HG03469 (cell line): ENCODE measurements around the gene STX12.

Experiments
- ATAC-seq: cut with Tn5 transposase; IDR thresholded peaks from one replicate; pipeline ENCODE4 v1.9.1; 2021; ENCODE audit warnings: mild to moderate bottlenecking, moderate library complexity, moderate number of reproducible peaks; ENCODE audit not compliant: unreplicated experiment

Gene STX12

DNA sequence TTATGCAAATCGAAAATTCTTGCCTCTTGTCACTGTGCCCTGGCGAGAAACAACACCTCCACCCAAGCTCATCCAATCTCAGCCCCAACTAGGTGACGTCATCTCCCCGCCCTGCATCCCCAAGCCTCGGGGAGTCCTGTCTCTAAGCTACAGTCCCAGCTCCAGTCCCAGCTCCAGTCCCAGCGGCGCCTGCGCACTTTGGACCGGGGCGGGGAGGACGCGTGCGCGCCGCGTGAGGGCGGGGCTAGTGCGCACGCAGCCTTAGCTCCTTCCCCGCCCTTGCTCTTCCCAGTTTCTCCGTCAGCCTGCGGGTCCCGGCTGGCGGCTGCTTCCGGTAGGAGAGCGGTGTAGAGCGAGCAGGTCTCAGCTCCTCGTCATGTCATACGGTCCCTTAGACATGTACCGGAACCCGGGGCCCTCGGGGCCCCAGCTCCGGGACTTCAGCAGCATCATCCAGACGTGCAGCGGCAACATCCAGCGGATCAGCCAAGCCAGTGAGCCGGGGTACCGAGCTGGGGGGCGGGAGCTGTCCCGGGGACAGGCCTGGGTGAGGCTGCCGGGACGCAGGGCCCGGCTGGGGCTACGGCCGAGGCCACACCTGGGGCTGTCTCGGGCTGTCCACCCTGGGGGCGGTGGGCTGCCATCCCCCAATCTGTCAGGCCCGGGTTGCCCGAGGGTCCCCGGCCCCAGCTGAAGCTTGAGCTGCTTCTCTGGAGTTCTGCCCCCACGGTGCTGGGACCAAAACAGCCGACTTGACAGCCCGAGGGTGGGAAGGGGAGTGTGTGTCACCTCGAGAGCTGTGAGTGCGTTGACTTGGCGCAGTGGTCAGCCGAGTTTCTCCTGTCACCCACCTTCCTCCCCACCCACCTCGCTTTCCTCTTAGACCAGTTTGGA, at the start of gene STX12:
Gene STX12 (plus strand): TSS at position 288 of the 894 bp plus-strand sequence. CDS start 89 bp downstream, at position 377.
- ATAC-seq: peak; percentile 79

DNA sequence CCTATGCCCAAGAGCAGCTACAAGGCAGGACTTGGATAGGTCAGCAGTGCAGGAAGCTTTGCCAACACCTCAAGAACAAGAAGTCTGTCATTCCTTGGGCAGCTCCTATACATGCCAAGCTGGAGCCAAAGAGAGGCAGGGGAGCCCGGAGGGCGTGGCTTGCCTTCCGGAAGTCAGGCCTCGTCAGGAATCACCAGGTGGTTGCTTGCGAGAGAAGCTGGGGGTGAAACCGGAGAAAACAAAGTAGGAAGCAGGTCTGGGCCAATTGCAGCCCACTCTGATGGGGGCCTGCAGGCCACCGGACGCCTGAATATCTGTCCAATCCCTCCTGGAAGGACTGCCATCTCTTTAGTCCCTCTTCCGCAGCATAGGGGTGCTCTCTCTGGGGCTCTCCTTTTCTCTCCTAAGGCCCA, 48.1 kb upstream of the STX12 start:
- no peak for ATAC-seq

DNA sequence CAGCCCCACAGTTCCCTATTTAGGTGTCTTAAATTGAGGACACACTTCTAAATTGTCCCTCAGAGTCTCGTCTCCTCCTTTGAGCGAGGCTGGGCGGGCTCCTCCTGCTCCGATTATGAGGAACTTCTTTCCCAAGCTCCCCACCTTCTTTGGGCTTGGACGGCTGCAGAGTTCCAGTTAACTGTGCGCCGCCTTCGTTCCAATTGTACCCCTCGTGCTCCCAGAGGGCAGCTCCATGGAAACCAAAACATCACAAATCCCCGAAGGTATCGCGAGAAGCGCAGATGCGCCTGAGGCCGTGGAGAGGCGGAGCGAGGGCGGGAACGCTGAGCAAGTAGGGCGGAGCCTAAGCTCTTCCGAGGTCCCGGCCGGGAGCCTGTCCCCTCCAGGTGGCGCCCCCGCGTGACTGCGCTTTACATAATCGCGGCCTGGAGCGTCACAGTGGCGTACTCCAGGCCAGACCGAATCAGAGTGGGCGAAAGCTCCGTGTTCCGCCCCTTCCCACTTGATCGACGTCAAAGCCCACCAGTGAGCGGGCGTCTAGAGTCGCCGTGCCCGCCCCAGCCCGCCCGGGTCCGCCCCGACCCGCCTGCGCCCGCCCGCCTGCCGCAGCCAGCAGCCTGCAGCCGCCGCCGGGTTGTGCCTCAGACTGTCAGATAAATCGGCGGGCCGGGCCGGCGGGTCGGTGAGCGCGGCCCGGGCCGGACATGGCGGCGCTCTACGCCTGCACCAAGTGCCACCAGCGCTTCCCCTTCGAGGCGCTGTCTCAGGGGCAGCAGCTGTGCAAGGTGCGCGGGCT, 47.4 kb upstream of the STX12 start, which contains the start of gene FAM76A:
Gene FAM76A (plus strand): TSS at position 588 of the 799 bp plus-strand sequence. CDS start 120 bp downstream, at position 708.
- ATAC-seq: peak; percentile 90

DNA sequence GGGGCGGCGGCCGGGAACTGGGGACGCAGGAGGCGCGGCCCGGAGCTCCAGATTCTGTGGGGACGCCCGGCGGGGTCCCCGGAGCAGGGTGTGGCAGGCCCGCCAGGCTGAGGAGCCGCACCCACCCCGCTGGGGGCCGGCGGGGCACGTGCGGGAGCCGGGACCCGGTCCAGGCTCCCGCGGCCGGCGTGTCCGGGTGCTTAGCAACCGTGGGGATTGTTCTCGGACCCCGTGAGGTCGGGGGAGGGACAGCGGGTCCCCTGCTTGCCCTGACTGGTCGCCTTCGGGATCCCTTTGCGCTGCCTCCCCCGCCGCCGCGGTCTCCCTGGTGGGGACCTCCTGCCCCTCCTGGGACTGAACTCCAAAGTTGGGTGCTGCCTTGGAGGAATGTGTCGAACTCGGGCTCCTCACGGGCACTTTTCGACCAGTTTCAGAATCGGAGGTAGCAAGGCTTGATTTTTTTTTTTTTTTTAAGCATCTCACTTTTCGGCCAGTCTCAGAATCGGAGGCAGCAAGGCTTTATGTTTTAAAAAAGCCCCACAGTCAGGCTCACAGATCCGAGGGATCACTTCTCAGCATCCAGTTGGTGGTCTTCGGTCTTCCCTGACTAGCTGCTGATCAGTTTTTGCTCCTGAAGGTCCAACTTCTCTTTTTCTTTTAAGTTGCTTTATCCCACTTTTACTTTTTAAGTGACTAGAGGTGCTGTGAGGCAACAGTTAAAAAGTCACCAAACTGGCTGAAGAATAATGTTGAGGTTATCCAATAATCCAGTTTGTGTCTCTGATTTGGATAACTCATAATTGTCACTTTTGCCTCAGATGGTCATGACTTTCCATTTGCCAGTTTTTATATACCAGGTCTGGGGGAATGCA, 46.6 kb upstream of the STX12 start:
- ATAC-seq: peak; percentile 11

DNA sequence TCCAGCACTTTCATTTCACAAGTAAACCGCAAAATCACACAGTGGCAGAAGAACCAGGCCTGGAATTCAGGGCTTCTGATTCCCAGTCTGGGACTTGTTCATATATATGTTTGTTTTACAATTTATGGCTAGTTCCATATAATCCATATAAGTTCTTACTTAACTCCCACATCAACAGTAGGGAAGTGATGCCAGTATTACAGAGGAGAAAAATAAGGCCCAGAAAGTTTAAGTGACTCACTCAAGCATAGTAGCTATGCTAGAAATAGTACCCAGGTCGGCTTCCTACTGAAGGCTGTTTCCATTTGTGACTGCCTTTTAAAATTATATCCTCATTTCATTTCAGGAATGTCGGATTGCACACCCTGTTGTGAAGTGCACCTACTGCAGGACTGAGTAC, 45.9 kb upstream of the STX12 start:
- no peak for ATAC-seq

DNA sequence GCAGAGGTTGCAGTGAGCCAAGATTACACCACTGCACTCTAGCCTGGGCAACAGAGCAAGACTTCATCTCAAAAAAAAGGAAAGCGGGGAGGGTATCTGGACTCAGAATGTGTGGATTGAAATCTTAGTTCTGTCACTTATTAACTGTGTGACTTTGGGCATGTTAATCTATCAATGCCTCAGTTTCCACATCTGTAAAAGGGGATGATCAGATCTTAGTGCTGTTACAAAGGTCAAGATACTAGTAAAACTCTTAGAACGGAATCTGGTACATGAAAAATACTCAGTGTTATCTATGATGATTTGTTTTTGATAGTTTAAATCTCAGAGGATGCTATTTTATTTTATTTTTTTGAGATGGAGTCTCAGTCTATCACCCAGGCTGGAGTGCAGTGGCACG, 36.8 kb upstream of the STX12 start:
- ATAC-seq: no peak

DNA sequence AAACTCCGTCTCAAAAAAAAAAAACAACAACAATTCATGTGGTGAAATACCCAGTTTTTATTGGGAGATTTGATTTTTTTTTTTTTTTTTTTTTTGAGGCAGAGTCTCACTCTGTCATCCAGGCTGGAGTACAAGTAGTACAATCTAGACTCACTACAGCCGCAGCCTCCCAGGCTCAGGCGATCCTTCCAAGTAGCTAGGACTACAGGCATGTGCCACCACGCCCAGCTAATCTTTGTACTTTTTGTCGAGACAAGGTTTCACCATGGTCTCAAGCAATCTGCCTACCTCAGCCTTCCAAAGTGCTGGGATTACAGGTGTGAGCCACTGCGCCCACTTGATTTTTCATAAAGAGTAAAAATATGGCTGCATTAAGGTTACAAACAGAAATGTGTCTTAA, 31.9 kb upstream of the STX12 start:
- ATAC-seq: no peak

DNA sequence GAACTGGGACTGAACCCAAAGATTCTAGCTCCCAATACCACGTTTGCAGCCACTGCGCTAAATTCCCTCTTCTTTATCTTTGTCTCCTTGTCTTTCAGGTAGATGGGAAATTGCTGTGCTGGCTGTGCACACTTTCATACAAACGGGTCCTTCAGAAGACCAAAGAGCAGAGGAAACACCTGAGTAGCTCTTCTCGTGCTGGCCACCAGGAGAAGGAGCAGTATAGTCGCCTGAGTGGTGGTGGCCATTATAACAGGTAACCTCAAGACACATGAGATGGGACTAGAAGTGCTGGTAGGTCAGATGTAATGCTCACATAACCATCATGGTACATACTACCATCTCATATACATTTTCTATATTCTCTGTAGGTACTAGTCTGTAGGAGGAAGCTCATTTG, 28.5 kb upstream of the STX12 start:
- ATAC-seq: no peak

DNA sequence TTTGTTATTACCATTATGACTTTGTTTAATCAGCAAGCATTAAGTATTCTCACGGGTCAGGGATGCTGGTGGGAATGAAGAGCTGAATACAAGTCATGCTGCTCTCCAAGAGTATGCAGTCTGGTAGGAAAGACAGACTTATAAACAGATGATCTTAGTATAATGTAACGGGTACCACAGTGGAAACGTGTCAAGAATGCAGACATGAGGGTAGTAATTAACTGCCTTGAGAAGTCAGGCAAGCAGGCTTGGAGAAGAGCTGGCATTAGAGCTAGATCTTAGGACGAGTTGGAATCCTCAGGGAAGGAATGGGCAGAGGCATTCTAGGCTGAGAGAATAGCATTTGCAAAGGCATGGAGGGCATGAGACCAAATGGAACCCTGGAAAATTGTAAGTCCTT, 27.6 kb upstream of the STX12 start:
- ATAC-seq: no peak

DNA sequence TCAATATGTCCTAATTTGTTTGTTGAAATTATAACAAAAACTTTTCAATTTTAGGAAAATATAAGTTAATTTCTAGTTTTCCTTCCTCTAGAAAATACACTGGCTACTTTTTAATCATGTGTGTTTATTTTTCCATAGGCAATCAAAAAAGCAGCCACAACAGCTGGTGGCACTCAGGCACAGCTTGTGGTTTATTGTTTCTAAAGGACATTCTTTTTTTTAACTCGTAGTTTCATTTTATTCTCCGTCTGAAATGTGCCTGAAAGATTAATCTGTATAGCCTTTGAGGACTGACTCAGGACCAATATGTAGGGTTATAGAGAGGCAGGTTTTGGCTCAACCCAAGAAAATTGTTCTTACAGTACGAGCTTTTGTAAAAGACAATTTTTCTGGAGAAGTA, 20.7 kb upstream of the STX12 start:
- ATAC-seq: no peak

DNA sequence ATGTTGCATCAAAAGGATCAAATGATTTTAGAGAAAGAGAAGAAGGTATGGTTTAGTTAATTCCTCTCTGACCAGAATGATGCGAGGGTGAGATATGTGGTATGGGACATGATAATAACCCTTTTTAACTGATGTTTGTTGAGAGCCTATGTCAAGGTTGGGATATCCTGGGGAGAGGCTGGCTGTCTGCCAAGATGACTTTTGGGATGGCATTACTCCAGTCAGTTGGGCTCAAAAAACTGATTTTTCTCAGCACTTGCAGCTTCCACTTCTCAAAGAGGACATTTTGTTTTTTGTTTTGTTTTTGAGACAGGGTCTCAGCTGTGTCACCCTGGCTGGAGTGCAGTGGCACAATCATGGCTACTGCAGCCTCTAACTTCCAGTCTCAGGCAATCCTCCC, 17.7 kb upstream of the STX12 start:
- ATAC-seq: no peak

DNA sequence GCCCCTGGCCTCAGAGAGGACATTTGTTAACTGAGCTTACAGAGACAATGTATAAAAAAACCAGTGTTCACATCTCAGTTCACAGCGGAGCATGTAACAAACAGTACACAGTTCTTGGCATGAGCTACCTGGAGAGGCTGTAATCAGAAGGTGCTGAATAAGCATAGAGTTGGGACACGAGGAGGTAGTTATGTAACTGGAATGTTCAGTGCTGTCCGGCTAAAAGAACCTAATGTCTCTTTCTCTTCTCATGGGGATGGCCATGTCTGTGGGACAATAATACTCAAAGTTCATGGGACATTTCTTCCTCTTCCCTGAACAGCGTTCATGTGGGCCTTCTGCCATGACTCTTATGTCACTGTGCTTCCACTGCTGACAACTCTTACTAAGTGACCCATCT, 17.2 kb upstream of the STX12 start:
- ATAC-seq: no peak

DNA sequence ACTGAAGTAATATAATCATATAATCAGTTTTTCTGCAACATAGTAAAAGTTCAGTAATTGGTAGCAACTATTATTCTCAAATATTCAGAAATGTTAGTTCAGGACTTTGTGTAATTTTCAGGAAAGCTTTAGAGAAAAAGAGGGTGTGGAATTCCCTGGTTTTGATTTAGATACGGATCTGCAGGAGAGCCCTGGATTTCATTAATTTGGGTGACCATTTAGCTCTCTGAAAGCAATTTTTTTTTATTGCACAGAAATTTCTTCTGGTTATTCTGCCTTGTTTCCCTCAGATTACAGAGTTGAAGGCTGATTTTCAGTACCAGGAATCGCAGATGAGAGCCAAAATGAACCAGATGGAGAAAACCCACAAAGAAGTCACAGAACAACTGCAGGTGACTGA, 13.8 kb upstream of the STX12 start:
- ATAC-seq: no peak

DNA sequence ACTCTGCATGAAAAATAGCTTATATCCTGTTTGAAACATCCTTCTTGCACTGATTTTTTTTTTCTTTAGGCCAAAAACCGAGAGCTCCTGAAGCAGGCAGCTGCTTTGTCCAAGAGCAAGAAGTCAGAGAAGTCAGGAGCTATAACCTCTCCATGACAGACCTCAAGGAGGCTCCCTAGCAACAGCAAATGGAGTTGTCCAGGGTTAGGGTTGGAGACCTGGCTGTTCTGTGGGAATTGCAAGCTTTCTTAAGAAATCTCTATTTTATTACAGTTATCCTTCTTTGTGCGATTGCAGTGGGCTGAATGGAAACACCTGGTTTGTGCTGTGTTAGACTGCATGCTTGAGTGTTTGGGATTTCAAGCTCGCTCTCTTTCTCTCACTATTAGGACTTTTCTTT, 12.6 kb upstream of the STX12 start:
- ATAC-seq: no peak

DNA sequence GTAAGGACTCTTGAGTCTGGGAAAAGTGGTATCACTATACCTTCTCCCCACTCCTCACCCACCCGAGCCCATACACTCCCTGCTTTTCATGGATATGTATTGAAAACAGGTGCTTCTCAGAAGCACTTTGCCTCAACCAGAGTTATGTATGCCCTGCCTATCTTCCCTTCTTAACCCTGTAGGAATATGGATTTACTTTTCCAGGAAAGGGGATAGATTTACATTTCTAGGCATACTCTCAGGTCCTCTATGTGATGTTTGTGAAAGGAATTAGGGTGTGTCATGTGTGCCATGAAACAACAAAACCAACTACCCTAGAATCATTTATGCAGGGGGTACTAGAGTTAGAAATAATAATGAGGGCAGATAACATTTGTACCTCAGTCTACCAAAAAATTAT, 11.0 kb upstream of the STX12 start:
- ATAC-seq: no peak

DNA sequence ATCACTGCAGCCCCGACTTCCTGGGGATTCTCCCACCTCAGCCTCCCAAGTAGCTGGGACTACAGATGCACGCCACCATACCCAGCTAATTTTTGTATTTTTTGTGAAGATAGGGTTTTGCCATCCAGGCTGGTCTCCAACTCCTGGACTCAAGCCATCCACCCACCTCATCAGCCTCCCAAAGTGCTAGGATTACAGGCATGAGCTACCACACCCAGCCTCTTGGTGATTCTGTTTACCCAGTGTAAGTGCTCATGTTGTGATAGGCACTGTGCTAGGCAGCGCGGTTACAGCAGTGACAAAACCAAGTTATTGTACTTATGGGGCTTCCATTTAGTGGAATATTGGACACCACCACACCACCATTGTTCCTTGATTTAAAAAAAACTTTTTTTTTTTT, 9.7 kb upstream of the STX12 start:
- no peak for ATAC-seq

DNA sequence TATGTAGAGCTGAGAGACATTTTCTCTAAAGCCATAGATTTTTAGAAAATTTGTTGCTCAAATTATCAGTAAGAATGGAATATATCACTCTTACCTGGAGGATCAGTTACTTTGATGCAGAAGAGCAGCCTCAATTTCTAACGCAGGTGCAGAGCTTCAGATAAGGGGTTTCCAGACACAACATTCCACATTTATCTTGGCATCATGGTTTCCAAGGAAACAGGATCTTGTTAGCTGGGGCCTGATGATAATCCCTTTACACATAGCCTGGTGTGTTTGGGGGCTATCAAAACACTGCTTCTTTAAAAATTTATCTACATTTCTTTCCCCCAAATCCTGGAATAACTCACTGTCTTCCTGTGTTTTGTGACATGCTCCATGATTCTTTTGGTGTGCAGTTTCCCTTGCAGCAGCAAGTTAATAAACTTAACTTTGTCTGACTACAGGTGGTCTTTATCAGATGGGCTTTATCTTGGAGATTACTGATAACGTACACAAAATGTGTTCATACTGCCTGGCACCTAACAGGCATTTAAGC, 2.7 kb upstream of the STX12 start:
- no peak for ATAC-seq

DNA sequence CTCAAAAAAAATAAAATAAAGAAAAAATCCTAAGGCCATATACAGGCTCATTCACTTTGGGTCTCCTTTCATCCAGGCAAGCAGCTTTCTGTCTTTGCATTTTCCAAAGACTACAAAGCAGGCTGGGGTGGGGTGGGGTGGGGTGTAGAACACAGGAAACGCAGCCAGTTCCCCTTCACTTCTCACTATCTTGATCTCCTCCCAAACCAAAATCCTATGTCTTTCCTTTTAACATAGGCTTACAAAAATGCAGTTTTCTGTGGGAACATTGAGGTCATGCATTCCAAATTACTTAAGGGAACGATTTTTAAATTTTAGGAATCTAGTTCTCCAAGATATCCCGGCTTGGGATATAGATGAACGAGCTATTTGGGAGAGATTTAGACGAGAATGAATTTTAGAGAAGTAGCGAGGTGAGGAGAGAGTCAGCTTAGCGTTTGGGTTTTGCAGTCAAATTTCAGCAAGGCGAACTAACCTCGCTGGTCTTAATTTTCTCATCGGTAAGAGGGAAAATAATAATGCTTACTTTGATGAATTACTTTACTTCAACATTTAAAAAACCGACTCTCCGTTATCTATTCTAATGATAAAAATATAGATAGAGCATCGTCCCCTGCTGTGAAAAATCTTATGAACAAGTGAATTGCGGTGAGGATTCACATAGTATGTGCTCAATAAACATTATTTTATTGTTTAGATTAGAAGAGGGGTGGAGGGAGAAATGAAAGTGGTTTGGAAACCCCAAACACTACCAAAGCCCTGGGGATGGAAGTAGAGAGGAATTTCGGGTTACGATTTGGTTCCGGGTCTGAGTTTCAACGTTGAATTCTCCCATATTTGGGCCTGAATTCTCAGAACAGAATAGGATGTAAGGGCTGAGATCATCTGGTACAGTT, 735 bp upstream of the STX12 start:
- no peak for ATAC-seq

DNA sequence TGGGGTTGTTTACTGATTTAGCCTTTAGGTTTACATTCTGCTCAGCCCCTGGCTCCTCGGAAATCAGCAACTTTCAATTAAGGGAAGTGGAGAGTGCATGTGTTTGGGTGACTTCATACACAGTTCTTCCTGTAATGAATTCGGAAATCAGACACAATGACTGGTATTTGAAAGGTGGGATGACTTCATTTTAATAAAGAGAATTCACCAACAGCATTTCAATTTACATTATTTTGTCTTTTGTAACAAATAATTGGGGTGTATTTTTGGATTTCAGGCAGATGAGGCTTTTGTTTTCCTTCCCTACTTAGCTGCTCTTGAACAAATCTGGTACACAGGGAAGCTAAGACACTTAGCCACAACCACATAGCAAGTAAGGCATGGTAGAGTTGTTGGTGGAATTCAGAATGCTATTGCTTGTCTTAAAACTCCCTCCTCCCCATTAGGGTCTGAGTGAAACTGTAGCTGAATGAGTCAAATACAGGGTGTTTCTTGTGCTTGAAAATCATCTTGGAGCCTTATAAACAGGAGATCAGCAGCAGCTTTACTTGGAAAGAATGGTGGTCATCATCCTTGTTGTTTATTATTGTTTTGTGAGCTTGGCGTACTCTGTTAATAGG, 917 bp downstream of the STX12 start:
- ATAC-seq: no peak
